ENCODE results near the gene TMEM61. TPM values are rescaled to one million over a fixed set of nuclear protein-coding genes. Genes with fewer than 3 reads are reported as not detected.
"Not testable (repeated sequence)": the region's sequence is repeated elsewhere in the genome, so short reads cannot be mapped to it uniquely, and the experiment has no call there.

The TMEM61 gene
- total RNA-seq, 1 donor from 2014 or later, result 1.4 TPM

DNA sequence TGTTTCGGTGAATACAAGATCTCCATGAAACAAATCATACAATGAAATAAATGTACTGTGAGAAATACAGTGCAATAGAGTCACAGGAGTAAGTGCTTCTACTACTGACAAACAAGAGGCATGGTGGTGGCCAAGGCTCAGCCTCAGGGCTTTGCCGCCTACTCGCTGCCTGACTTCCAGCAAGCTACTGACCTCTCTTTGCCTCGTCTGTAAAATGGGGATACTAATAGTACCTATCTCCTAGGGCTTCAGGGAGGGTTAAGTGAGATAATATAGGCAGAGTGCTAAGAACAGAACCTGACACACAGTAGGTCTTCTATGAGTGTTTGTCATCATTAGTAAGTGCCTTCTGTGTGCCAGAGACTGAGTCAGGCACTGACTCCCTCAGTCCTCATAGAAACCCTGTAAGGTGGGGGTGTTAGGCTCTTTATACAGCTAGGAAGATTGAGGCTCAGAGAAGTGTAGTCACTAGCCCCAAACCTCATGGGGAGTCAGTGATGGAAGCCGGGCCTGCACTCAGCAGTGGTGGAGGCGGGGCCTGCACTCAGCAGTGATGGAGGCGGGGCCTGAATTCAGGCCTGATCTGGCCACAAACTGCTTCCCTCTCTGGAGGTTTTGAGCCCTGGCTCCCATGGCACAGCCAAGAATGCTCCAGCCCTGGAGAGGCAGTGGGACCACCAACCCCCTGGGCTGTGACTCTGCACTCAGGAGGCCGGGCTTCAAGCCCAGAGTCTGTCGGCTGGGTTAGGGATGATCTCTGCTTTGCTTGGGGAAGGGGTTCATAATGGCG is 25.1 kb downstream of the TMEM61 start:
- peak; percentile 6 for ATAC-seq

DNA sequence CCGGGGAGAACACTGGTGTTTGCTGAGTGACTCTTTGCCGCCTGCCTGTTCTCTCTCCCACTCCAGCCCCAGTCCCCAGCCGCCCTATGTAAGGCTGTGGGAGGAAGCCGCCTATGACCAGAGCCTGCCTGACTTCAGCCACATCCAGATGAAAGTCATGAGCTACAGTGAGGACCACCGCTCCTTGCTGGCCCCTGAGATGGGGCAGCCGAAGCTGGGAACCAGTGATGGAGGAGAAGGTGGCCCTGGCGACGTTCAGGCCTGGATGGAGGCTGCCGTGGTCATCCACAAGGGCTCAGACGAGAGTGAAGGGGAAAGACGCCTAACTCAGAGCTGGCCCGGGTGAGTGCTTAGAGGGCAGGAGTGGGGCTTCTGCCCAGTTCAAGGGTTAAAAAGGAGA is 26.5 kb downstream of the TMEM61 start:
- ATAC-seq, result no peak

DNA sequence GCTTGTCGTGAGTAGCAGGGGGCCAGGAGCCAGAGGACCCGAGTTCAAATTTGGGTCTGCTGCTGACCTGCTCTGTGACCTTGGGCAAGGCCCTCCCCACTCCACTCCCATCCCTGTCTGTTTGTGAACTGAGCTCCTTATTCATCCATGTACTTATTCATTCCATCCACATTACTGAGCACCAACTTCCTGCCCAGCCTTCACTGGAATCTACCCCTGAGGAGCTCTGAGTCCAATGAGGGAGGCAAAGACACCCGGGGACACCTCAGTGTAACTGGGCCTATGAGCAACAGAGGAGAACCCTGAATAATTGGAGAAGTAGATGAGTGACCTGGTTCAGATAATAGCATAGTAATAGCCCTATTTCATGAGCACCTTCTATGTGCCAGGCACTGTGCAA is 27.2 kb downstream of the TMEM61 start:
- no peak for ATAC-seq

DNA sequence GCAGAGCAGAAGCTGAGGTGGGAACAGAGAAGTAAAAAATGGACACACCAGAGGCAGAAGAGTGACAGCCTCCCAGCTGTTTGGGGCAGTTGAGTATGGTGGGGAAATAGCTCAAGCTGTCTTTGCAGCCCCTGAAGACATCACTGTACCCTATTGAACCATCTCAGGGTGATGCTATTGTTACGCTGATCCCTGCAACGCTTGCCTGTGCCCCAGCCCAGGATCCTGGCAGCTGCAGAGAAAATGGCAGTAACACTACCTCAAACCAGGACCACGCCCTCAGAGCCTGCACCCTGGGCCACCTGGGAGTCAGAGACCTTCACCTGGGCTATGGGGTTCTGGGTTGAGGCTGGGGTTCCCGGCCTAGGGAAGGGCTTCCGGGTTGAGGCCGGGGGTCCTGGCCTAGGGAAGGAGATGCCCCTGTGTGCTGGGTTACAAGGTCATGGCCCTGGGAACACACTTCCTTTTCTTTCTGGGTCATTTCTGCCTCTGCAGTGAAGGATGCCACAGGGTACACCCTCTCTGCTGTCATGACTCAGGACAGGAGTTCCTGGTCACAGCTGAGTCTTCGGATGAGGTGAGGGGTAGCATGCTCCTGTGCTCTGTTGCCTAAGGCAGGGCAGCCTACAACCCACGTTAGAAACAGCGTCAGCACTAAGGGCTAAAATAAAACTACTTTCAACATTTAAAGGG is 29.9 kb downstream of the TMEM61 start:
- no peak for ATAC-seq

DNA sequence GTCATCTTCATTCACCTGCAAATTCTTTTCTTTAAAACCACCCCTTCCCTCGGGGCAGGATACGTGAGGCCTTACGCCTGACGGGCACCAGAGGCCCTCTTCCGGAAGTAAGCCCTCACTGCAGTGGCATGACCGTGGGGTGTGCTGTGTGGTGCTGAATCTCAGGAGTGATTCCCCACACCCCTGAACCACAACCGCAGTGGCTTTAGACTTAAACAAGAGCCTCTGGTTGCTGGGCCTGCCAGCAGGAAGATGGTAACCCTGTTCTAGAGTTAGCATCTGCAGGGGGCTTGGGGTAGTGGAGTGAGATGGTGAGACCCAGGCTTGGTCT is 30.4 kb downstream of the TMEM61 start:
- ATAC-seq, result peak; percentile 20

DNA sequence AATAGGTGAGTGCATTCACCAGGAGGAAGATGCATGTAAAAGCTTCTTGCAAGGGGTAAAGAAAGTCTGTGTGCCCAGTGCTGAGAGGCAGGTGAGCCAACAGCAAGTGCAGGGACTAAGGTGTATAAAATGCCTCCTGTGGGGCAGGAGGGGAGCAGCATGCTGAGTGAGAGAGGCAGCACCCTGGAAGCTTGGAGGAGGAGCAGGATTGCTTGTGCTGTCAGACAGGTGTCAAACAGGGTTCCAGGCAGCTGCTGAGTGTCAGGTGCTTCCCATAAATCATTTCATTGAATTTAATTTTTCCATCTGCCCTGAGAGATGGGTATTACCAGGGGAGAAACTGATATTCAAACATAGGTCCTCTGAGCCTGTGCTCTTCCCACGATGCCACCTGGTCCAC is 32.2 kb downstream of the TMEM61 start:
- no peak for ATAC-seq

DNA sequence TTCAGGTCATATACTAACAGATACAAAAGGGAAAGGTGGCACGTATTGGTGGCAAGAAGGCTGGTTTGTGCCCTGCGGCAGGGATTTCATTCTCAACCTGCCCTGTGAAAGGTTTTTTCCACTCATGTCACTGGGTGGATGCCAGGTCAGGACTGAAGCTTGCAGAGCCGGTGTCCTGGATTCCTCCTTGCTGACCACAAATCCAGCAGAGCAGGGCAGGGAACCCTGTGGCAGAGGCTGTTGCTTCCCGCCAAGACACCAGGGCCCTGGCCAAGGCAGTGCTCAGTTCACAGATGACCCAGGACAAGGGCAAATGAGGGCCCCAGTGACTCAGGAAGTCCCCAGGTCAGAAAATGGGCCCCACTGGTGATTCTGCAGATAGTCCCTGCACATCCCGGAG is 34.7 kb downstream of the TMEM61 start:
- ATAC-seq, result no peak

DNA sequence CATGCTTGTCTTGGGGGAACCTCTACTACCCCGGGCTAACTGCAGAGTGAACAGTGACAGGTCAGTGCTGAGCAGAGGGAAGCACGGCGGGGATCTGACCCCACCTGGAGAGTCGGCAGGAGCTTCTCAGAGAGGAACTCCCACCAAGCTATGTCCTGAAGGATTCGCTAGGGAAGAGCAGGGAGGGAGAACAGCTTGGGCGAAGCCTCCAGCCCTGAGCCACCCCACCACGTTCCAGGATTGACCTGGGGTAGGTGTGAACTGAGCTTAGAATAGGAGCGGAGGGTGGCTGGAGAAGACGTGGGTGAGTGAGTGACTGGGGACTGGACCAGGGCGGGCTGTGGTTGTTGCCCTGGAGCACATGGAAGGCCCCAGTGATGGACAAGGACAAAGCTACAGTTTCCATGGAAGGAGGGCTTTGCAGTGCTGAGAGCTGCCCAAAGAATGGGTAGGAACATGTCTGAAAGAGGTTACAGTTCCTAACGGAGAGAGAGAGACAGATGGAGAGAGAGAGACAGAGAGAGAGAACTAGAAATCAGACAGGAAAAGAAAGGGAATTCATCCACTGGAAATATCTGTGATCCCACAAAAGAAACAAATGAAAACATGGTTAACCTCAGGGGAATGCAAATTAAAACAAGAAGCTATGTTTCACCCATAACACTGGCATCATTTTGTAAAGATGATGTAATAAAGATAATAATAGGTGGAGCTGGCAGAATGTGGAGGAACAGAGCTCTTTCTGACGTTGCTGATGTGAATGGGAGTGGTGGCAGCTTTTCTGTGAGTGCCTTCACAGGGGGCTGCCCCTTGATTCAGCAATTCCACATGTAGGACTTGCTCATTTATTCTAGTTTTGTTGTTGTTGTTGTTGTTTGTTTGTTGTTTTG is 35.5 kb downstream of the TMEM61 start:
- ATAC-seq, result no peak

DNA sequence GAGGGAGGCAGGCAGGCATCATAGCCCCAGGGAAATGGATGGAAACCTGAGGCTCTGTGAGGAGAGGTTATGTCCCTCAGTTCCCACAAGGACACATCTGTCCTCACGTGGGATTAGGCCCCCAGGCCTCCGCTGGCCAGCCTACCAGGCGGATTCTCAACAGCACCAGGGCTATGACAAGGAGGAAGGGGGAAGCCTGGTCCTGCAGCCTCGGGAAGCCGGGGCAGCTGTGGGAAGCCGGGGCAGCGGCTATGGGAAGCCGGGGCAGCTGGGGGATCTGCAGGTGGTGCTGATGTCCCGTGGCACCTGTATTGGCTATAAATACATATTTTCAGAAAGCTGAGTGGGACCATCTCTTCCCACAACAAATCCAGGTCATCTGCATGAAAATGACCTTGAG is 38.0 kb downstream of the TMEM61 start:
- no peak for ATAC-seq

DNA sequence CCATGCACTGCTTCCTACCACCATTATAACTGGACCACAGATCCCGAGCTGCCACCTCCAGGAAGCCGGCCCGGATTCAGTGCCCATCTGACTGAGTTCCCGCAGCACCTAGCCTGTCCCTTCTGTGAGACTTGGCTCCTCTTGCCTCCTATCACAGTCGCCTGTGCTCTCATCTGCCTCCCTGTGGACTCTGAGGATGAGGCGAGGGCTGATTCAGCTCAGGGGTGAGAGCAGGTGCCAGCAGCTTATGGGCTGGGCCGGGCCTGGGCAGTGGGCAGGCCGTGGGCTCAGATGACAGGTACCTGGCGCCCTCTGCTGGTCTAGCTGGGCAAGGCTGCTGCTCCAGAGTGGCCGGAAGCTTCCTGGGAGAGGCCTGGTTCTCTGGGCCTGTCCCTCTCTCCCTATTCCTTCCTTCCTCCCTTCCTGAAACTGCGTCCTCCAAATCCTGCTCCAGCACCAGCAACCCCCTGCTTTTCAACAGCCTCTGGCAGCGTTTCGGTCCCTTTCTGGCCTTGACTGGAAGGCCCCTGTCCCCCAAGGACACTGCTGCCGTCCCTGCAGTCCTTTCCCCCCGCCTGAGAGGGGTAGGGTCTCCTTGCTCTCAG is 41.6 kb downstream of the TMEM61 start:
- peak; percentile 100 for ATAC-seq

DNA sequence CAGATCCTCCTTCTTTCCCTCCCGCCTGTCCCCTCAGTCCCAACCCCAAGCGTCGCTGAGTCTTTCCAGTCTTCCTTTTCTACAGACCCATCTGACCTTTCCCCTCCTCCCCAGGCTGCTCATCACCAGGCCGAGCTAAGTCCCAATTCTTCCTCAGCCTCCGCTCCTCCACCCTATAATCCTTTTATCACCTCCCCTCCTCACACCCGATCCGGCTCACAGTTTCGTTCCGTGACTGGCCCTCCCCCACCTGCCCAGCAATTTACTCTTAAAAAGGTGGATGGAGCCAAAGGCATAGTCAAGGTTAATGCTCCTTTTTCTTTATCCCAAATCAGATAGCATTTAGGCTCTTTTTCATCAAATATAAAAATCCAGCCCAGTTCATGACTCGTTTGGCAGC is 43.7 kb downstream of the TMEM61 start:
- not testable (repeated sequence) for ATAC-seq

DNA sequence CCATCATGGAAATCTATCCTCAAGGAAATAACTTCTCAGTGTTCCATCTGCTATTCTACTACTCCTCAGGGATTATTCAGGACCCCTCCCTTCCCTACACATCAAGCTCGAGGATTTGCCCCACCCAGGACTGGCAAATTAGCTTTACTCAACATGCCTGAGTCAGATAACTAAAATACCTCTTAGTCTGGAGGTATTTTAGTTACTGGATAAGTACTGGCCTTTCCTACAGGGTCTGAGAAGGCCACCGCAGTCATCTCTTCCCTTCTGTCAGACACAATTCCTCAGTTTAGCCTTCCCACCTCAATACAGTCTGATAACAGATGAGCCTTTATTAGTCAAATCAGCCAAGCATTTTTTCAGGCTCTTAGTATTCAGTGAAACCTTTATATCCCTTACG is 46.3 kb downstream of the TMEM61 start:
- ATAC-seq, result not testable (repeated sequence)

DNA sequence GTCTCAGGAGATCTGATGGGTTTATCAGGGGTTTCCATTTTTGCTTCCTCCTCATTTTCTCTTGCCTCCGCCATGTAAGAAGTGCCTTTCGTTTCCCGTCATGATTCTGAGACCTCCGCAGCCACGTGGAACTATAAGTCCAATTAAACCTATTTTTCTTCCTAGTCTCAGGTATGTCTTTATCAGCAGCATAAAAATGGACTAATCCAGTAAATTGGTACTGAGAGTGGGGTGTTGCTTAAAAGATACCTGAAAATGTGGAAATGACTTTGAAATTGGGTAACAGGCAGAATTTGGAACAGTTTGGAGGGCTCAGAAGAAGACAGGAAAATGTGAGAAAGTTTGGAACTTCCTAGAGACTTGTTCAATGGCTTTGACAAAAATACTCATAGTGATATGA is 50.7 kb downstream of the TMEM61 start:
- not testable (repeated sequence) for ATAC-seq

DNA sequence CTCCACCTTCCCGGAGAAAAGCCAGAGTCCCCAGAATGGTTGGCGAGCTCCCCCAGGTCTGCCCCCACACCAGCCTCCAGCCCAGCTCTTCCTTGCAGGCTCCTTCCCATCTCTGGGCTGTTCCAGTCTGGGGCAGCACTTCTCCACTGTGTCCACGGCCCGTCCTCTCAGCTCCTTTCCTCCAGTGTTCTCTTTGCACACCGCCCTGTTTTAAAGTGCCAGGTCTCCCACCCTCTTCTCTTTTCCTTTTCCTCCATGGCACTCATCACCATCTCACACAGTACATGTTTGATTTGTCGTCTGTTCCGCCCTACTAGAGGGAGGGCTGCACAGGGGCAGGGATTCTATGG is 52.8 kb downstream of the TMEM61 start:
- ATAC-seq, result peak; percentile 12

DNA sequence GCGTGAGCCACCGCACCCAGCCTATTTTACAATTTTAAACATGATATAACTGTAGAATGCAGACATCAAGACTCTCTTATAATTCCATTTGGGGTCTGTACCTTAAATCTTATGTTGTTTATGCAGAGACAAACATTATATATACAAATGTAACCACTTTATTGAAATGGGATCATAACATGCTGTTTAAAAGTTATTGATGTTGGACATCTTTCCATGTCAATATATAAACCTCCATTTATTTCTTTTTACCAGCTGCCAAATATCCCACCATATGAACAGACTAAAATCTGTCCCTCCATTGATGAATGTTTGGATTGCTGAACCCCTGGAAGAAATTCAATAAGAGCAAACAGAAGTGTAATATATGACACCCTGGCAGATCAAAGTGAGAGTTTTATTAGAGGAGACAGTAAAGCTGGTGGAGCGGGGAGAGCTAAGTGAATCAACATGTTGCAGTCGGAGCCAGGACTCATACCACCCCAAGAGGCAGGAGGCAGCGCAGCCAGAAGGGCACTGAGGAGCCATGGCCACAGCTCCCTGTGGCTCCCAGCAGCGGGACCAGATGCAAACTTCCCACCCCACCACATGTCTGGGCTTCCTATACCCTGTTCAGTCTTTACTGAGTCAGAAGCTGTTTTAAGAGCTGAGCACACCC is 54.2 kb downstream of the TMEM61 start:
- no peak for ATAC-seq

DNA sequence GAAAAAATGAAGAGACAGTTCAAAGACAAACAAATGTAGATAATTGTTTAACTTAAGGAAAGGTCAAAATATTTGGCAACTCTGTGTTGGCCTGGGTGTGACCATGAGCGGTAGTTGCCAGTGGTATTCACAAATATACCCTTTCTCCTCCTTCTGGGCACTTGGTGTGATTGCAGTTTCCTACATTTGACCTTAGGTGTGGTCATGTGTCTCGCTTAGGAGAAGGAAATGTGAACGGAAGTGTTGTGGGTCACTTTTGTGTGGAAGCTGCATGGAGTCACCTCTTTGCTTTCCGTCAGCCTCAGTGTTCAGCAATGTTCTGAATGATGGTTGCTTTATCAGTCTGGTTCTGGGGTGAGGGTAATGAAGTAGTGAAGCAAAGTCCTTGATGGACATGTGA is 55.5 kb downstream of the TMEM61 start:
- no peak for ATAC-seq

DNA sequence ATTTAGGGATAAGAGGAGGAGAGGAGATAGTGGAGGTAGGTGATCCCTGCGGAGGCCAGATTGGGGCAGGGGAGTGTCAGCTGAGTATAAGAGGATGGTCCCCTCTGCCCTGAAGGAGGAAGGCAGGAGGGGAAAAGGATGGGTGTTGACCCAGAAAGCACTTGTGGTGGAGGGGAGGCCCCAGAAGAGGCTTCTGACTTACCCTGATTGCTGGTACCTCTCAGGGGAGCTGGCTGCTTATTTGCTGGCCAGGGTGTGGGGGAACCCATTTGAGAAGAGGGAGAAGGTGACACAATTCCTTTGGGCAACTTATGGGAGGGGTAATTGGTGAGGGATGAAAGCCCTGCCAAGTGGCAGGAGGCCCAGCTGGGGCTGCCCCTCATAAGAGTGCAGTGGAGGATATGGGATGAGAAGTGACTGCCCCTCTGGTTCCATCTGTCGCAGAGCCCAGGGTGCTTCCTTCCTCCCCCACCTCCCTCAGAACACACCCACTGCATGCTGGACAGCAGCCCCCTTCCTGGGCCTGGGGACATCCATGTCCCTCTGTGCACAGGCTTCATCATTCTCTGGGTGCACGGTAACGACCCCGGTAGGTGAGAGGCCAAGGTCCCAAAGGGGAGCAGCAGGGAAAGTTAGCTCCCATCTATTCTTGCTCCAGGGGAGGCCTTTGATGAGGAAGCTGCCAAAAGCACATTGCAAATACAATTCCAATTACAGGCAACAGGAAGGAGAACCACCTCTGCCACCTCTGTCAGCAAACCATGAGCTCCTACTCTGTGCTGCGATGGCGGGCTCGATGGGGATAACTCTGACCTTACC is 57.5 kb downstream of the TMEM61 start:
- no peak for ATAC-seq

DNA sequence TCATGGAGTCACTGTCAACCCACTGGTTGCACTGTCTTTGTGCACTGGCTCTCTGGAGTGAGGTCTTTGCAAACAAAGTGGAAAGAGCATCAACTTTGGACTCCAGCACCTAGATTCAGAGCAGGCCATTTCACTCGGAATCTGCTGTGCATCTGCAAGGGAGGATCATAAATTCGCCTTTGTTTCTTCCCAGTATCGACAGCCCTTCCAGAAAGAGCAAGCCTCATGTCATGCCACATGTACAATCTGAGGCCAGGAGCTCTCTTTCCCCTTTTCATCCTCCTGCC is 58.1 kb downstream of the TMEM61 start:
- no peak for ATAC-seq

DNA sequence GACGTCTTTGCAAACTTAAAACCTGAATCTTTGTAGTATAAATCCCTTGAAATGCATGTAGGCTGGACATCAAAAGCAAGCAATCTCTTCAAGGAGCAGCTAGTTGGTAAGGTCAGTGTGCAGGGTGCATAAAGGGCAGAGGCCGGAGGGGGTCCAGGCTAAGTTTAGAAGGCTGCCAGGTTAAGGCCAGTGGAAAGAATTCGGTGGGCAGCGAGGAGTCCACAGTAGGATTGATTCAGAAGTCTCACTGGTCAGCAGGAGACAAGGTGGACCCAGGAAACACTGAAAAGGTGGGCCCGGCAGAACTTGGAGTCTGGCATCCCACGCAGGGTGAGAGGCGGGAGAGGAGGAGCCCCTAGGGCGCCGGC is 58.5 kb downstream of the TMEM61 start:
- no peak for ATAC-seq

DNA sequence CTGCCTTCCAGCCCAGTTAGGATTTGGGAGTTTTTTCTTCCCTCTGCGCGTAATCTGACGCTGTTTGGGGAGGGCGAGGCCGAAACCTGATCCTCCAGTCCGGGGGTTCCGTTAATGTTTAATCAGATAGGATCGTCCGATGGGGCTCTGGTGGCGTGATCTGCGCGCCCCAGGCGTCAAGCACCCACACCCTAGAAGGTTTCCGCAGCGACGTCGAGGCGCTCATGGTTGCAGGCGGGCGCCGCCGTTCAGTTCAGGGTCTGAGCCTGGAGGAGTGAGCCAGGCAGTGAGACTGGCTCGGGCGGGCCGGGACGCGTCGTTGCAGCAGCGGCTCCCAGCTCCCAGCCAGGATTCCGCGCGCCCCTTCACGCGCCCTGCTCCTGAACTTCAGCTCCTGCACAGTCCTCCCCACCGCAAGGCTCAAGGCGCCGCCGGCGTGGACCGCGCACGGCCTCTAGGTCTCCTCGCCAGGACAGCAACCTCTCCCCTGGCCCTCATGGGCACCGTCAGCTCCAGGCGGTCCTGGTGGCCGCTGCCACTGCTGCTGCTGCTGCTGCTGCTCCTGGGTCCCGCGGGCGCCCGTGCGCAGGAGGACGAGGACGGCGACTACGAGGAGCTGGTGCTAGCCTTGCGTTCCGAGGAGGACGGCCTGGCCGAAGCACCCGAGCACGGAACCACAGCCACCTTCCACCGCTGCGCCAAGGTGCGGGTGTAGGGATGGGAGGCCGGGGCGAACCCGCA is 59.1 kb downstream of the TMEM61 start, which contains the start of gene PCSK9:
PCSK9 (plus strand) TSS at position 207 of the 741 bp plus-strand sequence; CDS start at position 497, 290 bp downstream.
- ATAC-seq, result peak; percentile 82
